CD4-positive, CD25-positive, alpha-beta regulatory T cell (primary cell): Measurements from ENCODE around the gene GNRH2. TPM values are rescaled to one million over a fixed set of nuclear protein-coding genes. Genes with fewer than 3 reads are reported as not detected.

Experiments
- ATAC-seq, 2 donors: fragments of 150-1000 bp; cut with Tn5 transposase; one replicate each; pipeline ENCODE4 v1.10.0; 2021; ENCODE audit warnings: low read depth in 2 of 2, moderate number of reproducible peaks in 2 of 2, moderate library complexity in 1 of 2
- DNase-seq, 3 donors: peaks; one replicate each; pipeline versions ENCODE4 v3.0.0 to v3.0.0-alpha.2; 2012 to 2022; ENCODE audit warnings: mixed read lengths in 1 of 3
- H3K27ac ChIP-seq: one replicate; pipeline ENCODE4 v1.7.0; 2013; ENCODE audit warnings: mild to moderate bottlenecking, low read length; ENCODE audit not compliant: insufficient read depth, poor library complexity, severe bottlenecking
- H3K27me3 ChIP-seq: one replicate; pipeline ENCODE4 v1.7.0; 2013; ENCODE audit warnings: low read length; ENCODE audit not compliant: control insufficient read depth, insufficient read depth
- H3K36me3 ChIP-seq: one replicate; pipeline ENCODE4 v1.7.0; 2013; ENCODE audit warnings: mild to moderate bottlenecking, low read length, moderate library complexity; ENCODE audit not compliant: control insufficient read depth, insufficient read depth
- H3K4me1 ChIP-seq: 2 replicates; pipeline ENCODE4 v1.7.0; 2013; ENCODE audit warnings: mild to moderate bottlenecking, low read length; ENCODE audit not compliant: insufficient read depth, control insufficient read depth, poor library complexity, severe bottlenecking
- H3K4me3 ChIP-seq: one replicate; pipeline ENCODE4 v1.7.0; 2013; ENCODE audit warnings: low read depth, mild to moderate bottlenecking, low read length, moderate library complexity
- H3K9me3 ChIP-seq, 2 experiments: 1 replicate in 1 of 2; 2 replicates in 1 of 2; pipeline ENCODE4 v1.7.0; 2013; ENCODE audit warnings: low read length in 2 of 2, mild to moderate bottlenecking in 1 of 2, moderate library complexity in 1 of 2; ENCODE audit not compliant: control insufficient read depth in 2 of 2
- H3K27ac Mint-ChIP-seq, 3 donors: one replicate each; pipeline ENCODE4 v1.8.0; 2020 to 2022; ENCODE audit warnings: mild to moderate bottlenecking in 3 of 3, mixed read lengths in 3 of 3, moderate library complexity in 2 of 3
- H3K27me3 Mint-ChIP-seq: one replicate; pipeline ENCODE4 v1.8.0; 2022; ENCODE audit warnings: mild to moderate bottlenecking, mixed read lengths
- H3K36me3 Mint-ChIP-seq: one replicate; pipeline ENCODE4 v1.8.0; 2020; ENCODE audit warnings: mixed read lengths
- H3K4me1 Mint-ChIP-seq, 4 donors: one replicate each; pipeline ENCODE4 v1.8.0; 2020 to 2022; ENCODE audit warnings: mixed read lengths in 4 of 4, mild to moderate bottlenecking in 1 of 4
- H3K4me3 Mint-ChIP-seq, 4 donors: one replicate each; pipeline ENCODE4 v1.8.0; 2020 to 2022; ENCODE audit warnings: mild to moderate bottlenecking in 4 of 4, mixed read lengths in 4 of 4, moderate library complexity in 3 of 4
- H3K9me3 Mint-ChIP-seq, 7 donors: one replicate each; pipeline ENCODE4 v1.8.0; 2020 to 2022; ENCODE audit warnings: mixed read lengths in 7 of 7, mild to moderate bottlenecking in 3 of 7, moderate library complexity in 2 of 7
- polyA plus RNA-seq, 4 donors: library from polyadenylated mRNA; unstranded; fragments of 300-500 nt; fragmentation: Illumina TruSeq; gene quantifications; one replicate each; pipeline ENCODE4 v1.2.3, GENCODE V29; 2021
- total RNA-seq: library from RNA; stranded (reverse); gene quantifications from one replicate; pipeline ENCODE4 v1.2.3, GENCODE V29; 2022

GNRH2 gene, protein sequence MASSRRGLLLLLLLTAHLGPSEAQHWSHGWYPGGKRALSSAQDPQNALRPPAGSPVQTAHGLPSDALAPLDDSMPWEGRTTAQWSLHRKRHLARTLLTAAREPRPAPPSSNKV
- total RNA-seq = 1.9 TPM
- polyA plus RNA-seq = not detected

DNA sequence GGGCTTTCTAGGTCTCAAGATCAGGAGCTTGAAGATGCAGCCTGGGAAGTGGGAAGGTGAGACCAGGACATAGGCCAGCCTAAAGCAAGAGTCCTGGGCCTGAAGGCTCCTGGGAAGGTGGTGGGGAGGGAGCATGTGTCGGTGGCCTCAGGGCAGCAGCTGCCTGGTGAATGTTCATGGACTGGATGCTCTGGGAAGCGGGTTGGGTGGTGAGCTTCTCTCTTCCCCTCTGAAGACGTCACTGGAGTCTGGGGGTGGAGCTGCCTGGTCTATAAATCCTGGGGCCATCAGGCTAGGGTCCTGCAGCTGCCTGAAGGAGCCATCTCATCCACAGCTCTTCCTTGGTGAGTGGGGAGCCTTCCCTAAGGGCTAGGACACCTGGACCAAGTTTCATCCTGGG, at the start of gene GNRH2:
Gene GNRH2 (plus strand): TSS at position 301 of the 400 bp plus-strand sequence. CDS start 793 bp downstream, outside the sequence.
- Mint-ChIP-seq H3K4me3 (peak within 1 kb of the TSS in 3 of 4 donors; percentile 65 to 95 (median 90)), H3K9me3 (peaks cover 0 to 1% (median 0%) of the 10 kb centered on the region in 7 donors), H3K36me3 (peaks cover 15% of the 10 kb centered on the region), H3K27ac (peak within 1 kb of the TSS; percentile 33 to 86 (median 83)), H3K4me1 (peaks cover 6 to 19% (median 11%) of the 10 kb centered on the region in 4 donors), H3K27me3 (no peaks in the 10 kb centered on the region)
- Histone ChIP-seq H3K27me3 (no peaks in the 10 kb centered on the region), H3K9me3 (no peaks in the 10 kb centered on the region), H3K4me3 (no peak within 1 kb of the TSS), H3K36me3 (peaks cover 25% of the 10 kb centered on the region), H3K27ac (no peak within 1 kb of the TSS), H3K4me1 (peaks cover 23% of the 10 kb centered on the region)
- no peak for ATAC-seq
- no peak for DNase-seq

DNA sequence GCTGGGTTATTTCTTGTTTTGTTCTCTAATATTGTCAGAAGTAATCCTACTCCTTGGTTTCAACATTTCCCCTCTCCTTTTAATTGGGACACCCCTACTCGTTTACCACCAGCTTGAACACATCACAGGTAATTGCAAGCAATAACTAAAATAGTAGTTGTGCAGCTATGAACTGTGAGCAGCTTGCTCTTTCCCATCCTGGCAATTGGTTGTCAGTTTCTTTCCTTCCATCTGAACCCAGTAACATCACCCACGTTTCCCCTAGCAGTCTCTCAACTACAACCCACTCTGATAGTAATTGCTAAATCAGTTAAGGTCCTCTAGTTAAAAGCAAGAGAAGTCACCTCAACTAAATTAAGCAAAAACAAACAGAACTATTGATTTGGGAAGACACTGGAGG, 47.6 kb upstream of the GNRH2 start:
- peaks cover 0 to 8% (median 1%) of the 10 kb centered on the region in 4 donors for H3K4me1 Mint-ChIP-seq
- no peaks in the 10 kb centered on the region for H3K27me3 Mint-ChIP-seq
- no peaks in the 10 kb centered on the region for H3K27me3 ChIP-seq
- no peak overlapping the region for H3K4me3 Mint-ChIP-seq
- ATAC-seq = no peak
- H3K4me1 ChIP-seq = no peaks in the 10 kb centered on the region
- H3K27ac ChIP-seq = no peak overlapping the region
- peak overlapping the region in 1 of 3 donors; percentile 34 for H3K27ac Mint-ChIP-seq
- no peaks in the 10 kb centered on the region for H3K9me3 ChIP-seq
- H3K36me3 ChIP-seq = peaks cover 48% of the 10 kb centered on the region
- no peak for DNase-seq
- peaks cover 49% of the 10 kb centered on the region for H3K36me3 Mint-ChIP-seq
- H3K4me3 ChIP-seq = no peak overlapping the region
- H3K9me3 Mint-ChIP-seq = no peaks in the 10 kb centered on the region

- Mint-ChIP-seq H3K27ac (peak overlapping the region in 1 of 3 donors; percentile 16), H3K27me3 (no peaks in the 10 kb centered on the region), H3K36me3 (peaks cover 34% of the 10 kb centered on the region)
These were observed 44.7 kb upstream of the GNRH2 start for GRCh38 chr20:2998728-2999127.

DNA sequence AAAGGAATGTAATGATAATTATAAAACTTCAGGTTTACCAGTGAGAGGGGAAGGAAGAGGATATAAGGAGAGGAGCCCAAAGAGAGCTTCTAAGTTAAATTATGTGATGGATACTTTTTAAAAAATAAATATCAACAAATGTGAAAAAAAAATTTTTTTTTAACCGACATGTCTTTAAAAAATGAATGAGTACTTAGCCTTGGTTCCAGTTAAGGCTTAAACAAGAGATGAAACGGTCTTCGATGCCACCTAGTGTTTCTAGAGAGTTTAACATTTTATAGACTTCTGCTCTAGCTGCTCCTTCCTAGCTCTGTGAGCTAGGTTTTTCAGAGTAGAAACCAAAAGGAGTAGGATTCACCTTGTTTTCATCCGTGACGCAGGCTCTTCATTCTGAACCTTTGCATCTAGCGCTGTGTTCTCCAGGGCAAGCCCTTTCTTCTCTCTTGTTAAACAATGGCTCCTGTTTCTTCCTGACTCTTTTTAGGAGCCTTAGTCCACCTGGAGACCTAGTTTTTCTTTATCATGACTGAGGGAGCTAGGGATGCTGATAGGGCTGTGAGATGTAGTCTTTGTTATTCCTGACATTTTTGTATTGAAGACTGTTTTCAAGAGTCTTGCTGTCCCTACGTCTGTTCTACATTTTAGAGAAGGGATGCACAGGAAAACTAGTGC, 42.4 kb upstream of the GNRH2 start:
- Mint-ChIP-seq H3K27me3 (no peaks in the 10 kb centered on the region), H3K27ac (peak overlapping the region in 1 of 3 donors; percentile 55), H3K4me1 (peaks cover 0 to 4% (median 1%) of the 10 kb centered on the region in 4 donors), H3K9me3 (no peaks in the 10 kb centered on the region), H3K4me3 (no peak overlapping the region), H3K36me3 (peaks cover 22% of the 10 kb centered on the region)
- Histone ChIP-seq H3K27me3 (no peaks in the 10 kb centered on the region), H3K27ac (no peak overlapping the region), H3K4me1 (no peaks in the 10 kb centered on the region), H3K36me3 (peaks cover 25% of the 10 kb centered on the region), H3K9me3 (no peaks in the 10 kb centered on the region), H3K4me3 (no peak overlapping the region)
- ATAC-seq (peak; percentile 55 to 58), DNase-seq (peak in 2 of 3 donors; percentile 60 to 83)

More at GRCh38 chr20:2998728-2999127, 44.7 kb upstream of the GNRH2 start:
- no peaks in the 10 kb centered on the region for H3K9me3 Mint-ChIP-seq
- Histone ChIP-seq H3K27ac (no peak overlapping the region), H3K27me3 (no peaks in the 10 kb centered on the region), H3K9me3 (no peaks in the 10 kb centered on the region), H3K4me3 (no peak overlapping the region), H3K36me3 (peaks cover 26% of the 10 kb centered on the region), H3K4me1 (no peaks in the 10 kb centered on the region)
- no peak overlapping the region for H3K4me3 Mint-ChIP-seq
- ATAC-seq (no peak), DNase-seq (no peak)
- H3K4me1 Mint-ChIP-seq = peaks cover 0 to 4% (median 2%) of the 10 kb centered on the region in 4 donors

GRCh38 chr20:3003416-3003815, 40.0 kb upstream of the GNRH2 start:
- H3K4me1 ChIP-seq = no peaks in the 10 kb centered on the region
- no peak overlapping the region for H3K4me3 Mint-ChIP-seq
- H3K36me3 Mint-ChIP-seq = peaks cover 21% of the 10 kb centered on the region
- H3K9me3 Mint-ChIP-seq = no peaks in the 10 kb centered on the region
- peaks cover 0 to 9% (median 4%) of the 10 kb centered on the region in 4 donors for H3K4me1 Mint-ChIP-seq
- H3K27ac ChIP-seq = no peak overlapping the region
- no peaks in the 10 kb centered on the region for H3K27me3 Mint-ChIP-seq
- no peak overlapping the region for H3K4me3 ChIP-seq
- ATAC-seq (no peak), DNase-seq (no peak)
- H3K9me3 ChIP-seq = no peaks in the 10 kb centered on the region
- peaks cover 43% of the 10 kb centered on the region for H3K36me3 ChIP-seq
- H3K27ac Mint-ChIP-seq = no peak overlapping the region
- no peaks in the 10 kb centered on the region for H3K27me3 ChIP-seq

DNA sequence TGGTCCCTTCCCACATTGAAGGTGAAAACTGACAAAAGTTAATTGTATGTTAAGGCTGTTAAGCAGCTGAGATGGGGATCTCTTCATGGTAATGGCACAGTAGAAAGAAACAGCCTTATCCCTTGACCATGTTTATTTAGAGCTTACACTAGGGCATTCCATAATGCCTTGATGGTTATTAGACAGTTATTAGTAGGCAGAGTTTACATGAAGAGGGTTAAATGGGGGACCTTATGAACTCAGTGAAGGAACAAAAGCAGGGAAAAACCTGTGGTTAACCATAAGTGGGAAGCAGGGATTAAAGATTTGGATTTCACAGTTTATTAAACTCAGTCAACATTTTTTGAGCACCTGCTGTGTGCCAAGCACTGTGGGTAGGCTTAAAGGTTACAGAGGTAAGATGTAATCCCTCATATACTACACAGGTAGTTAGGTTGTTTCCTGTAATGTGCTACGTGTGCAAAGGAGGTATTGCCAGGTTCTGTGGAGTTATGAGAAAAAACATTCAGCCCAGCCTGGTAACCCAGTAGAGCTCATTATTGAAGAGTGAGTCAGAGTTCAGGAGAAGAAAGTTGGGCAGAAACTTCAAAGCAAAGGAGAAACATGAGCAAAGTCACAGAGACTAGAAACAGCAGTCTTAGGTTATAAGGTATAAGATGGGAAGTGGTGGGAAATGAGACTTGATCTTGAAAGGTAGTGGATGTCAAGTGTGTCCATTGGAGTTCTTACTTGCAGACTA, 32.3 kb upstream of the GNRH2 start:
- no peak overlapping the region for H3K4me3 ChIP-seq
- no peaks in the 10 kb centered on the region for H3K4me1 ChIP-seq
- H3K27ac ChIP-seq = no peak overlapping the region
- Mint-ChIP-seq H3K36me3 (peaks cover 30% of the 10 kb centered on the region), H3K27ac (peak overlapping the region; percentile 4 to 80 (median 30)), H3K27me3 (no peaks in the 10 kb centered on the region), H3K4me3 (no peak overlapping the region), H3K9me3 (no peaks in the 10 kb centered on the region), H3K4me1 (peaks cover 2 to 14% (median 8%) of the 10 kb centered on the region in 4 donors)
- ATAC-seq (peak; percentile 58 to 70), DNase-seq (peak in 1 of 3 donors; percentile 45)
- no peaks in the 10 kb centered on the region for H3K9me3 ChIP-seq
- H3K36me3 ChIP-seq = peaks cover 46% of the 10 kb centered on the region
- no peaks in the 10 kb centered on the region for H3K27me3 ChIP-seq

DNA sequence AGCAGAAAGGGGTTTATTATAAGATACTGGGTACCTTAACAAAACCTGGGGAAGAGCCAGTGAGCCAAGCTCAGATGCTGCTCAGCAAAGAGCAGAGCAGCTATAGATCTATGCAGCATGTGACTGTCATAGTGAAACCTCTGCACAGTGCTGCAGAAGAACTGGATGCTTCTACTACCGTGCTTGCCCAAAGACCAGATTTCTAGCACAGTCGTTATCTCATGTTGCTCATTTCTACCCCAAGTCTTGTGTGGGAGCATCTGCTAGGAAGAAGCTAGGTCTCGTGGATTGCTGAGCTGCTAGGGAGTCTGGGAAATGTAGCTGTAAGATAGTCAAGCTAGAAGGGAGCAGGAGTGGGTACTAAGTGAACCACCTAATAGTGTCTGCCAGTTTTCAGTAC, 31.7 kb upstream of the GNRH2 start:
- H3K4me1 Mint-ChIP-seq = peaks cover 2 to 14% (median 9%) of the 10 kb centered on the region in 4 donors
- Histone ChIP-seq H3K4me3 (no peak overlapping the region), H3K27ac (no peak overlapping the region), H3K27me3 (no peaks in the 10 kb centered on the region), H3K9me3 (no peaks in the 10 kb centered on the region), H3K4me1 (no peaks in the 10 kb centered on the region), H3K36me3 (peaks cover 43% of the 10 kb centered on the region)
- peak overlapping the region in 2 of 3 donors; percentile 4 to 80 for H3K27ac Mint-ChIP-seq
- H3K36me3 Mint-ChIP-seq = peaks cover 33% of the 10 kb centered on the region
- DNase-seq = peak in 1 of 3 donors; percentile 46
- ATAC-seq = peak; percentile 23 to 49
- no peaks in the 10 kb centered on the region for H3K9me3 Mint-ChIP-seq
- H3K4me3 Mint-ChIP-seq = no peak overlapping the region
- H3K27me3 Mint-ChIP-seq = no peaks in the 10 kb centered on the region
